ENCODE data around the gene MRPL46.

Gene MRPL46

DNA sequence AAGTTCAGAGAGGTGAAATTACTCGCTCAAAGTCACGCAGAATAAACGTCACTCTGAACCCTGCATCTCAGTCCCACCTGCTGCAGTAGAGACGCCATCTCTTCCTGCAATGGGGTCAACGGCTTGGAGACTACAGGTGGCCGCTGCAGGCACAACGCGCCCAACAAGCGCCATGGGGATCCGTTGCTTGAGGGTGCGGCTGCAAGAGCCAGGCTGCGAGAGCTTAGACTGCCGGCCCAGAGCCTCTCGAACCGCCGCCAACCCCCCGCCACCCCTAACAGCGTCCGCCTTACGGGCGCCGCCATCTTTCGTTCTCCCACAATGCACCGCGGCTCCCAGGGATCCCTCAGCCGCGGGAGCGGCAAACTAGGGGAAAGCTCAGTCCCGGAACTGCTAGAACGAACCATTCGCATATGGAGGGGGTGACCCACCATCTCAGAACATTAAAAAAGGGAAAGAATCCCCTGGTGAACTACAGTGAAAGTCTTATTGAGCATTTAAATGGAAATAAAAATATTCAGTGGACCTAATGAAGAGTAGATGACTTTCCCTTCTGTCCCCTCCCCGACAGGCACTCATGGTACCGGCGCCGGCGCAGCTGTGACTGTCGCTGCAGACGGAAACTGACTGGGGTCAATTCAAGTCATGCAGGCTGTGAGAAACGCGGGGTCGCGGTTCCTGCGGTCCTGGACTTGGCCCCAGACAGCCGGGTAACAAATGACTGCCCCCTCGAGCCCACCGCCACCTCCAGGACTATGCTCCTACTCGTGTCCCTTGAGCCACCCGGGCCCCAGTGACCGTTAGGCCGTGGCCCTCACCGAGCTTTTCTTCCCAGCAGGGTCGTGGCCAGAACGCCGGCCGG, at the start of gene MRPL46, which contains the start of gene MRPS11:
TSS of gene MRPL46 (minus strand) at position 316 of the 862 bp plus-strand sequence. CDS start at position 305, 11 bp downstream.
TSS of gene MRPS11 (plus strand) at position 636 of the 862 bp plus-strand sequence. CDS start at position 646, 10 bp downstream.
- Histone ChIP-seq H3K4me3 (peak within 1 kb of the TSS; percentile 73 to 95 (median 88)), H3K27ac (peak within 1 kb of the TSS; percentile 66 to 99 (median 97))

GRCh38 chr15:88513195-88513594, 46.0 kb upstream of the MRPL46 start:
- no peak overlapping the region for H3K27ac ChIP-seq
- no peak overlapping the region for H3K4me3 ChIP-seq

DNA sequence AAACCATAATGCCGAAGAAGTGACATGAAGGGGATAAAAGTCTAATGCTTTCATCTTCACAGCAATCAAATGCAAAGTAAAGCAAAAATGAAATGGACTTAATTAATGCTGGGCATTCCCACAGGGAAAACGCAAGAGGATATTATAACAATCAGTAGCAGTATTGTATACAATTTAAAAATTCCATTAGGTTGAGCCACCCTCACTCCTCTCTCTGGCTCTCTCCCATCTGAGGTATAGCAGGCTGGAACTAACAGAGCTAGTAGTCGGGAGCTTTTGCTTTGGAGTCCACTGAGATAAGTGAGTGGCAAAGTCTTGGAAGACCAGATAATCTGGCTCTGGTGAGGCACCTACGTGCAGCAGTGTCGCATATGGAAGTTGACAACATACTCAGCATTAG, 45.4 kb upstream of the MRPL46 start:
- Histone ChIP-seq H3K27ac (no peak overlapping the region), H3K4me3 (no peak overlapping the region)

GRCh38 chr15:88512078-88512477, 44.9 kb upstream of the MRPL46 start:
- Histone ChIP-seq H3K27ac (no peak overlapping the region), H3K4me3 (no peak overlapping the region)

DNA sequence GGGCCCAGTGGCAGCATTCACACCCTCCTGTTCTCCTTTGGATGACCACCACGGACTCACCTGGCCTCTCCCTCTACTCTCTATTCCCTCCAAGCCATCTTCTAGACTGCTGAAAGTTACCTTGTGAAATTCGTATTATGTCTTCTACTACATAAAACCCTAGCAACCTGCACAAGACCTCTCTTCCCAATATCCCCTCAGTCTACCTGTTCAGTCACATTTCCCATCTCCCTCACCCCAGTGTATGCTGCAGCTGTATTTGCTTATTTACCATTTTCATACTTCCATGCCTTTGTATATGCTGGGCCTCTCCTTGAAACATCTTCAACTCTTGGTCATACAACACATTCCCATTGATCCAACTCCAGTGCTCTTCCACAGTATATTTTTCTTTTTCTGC, 44.0 kb upstream of the MRPL46 start:
- H3K27ac ChIP-seq, result no peak overlapping the region
- H3K4me3 ChIP-seq, result no peak overlapping the region

- Histone ChIP-seq H3K27ac (no peak overlapping the region), H3K4me3 (no peak overlapping the region)
Measured at GRCh38 chr15:88509964-88510363, 42.8 kb upstream of the MRPL46 start.

DNA sequence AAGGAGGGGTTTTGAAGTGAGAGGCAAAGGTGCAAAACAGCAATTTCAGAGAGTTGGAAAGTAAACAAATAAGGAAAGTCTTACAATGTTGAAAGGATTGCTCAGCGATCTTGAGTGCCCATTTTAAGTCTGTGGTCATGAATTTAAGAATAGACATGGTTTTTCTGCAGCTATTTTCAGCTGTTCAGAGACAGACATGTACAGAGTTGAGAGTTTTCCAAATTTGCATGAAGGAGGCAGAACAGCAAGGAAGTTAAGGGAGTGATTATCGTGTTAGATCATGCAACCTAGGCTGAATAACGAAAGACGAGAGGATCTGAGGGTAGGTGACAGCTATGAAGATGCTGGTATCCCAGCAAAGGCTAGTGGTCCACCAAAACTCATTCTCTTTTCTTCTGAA, 42.1 kb upstream of the MRPL46 start:
- H3K27ac ChIP-seq, result no peak overlapping the region
- no peak overlapping the region for H3K4me3 ChIP-seq

DNA sequence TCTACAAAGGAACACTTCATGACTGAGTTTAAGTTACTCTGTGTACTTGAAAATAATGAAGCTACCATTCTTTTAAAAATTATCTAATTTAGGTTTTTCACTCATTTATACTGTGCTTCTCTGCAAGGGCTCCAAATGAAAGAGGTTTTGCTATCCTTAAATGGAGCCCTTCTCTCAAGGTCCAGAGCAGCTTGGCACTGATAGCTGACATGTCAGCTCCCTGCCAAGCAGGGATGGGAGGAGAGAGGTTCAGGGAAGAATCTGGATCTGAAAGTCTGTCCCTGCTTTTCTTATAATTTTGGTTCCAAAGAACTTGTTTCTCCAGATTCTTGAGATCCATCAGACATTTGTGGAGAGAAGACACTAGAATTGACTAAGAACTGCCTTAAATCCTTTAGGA, 39.4 kb upstream of the MRPL46 start:
- H3K27ac ChIP-seq, result no peak overlapping the region
- no peak overlapping the region for H3K4me3 ChIP-seq

GRCh38 chr15:88505721-88506120, 38.5 kb upstream of the MRPL46 start:
- Histone ChIP-seq H3K27ac (no peak overlapping the region), H3K4me3 (no peak overlapping the region)

GRCh38 chr15:88504445-88504844, 37.3 kb upstream of the MRPL46 start:
- no peak overlapping the region for H3K4me3 ChIP-seq
- no peak overlapping the region for H3K27ac ChIP-seq

GRCh38 chr15:88498996-88499395, 31.8 kb upstream of the MRPL46 start:
- H3K4me3 ChIP-seq, result no peak overlapping the region
- no peak overlapping the region for H3K27ac ChIP-seq

GRCh38 chr15:88497109-88497765, 30.0 kb upstream of the MRPL46 start:
- H3K27ac ChIP-seq, result no peak overlapping the region
- no peak overlapping the region for H3K4me3 ChIP-seq

DNA sequence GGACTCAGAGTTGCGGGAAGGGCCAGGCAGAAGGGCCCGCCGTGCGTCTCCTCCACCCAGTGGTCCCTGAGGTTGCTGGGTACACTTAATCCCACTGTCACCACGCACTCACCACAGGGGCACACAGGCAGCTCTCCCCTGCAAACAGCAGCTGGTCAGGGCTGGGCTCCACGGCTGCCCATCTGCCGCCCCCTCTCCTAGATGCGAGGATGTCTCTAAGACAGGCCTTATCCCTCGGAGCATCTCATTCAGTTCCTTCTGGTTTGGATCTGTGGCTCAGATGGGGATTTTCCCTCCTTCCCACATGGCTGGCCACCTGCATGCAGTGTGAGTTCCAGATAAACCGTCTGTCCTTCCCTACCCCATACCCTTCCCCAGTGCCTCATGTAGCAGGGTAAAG, 26.7 kb upstream of the MRPL46 start:
- no peak overlapping the region for H3K4me3 ChIP-seq
- H3K27ac ChIP-seq, result no peak overlapping the region

- Histone ChIP-seq H3K4me3 (no peak overlapping the region), H3K27ac (no peak overlapping the region)
Measured at GRCh38 chr15:88491158-88491557, 24.0 kb upstream of the MRPL46 start.

- Histone ChIP-seq H3K27ac (no peak overlapping the region), H3K4me3 (no peak overlapping the region)
Measured at GRCh38 chr15:88490036-88490435, 22.8 kb upstream of the MRPL46 start.

DNA sequence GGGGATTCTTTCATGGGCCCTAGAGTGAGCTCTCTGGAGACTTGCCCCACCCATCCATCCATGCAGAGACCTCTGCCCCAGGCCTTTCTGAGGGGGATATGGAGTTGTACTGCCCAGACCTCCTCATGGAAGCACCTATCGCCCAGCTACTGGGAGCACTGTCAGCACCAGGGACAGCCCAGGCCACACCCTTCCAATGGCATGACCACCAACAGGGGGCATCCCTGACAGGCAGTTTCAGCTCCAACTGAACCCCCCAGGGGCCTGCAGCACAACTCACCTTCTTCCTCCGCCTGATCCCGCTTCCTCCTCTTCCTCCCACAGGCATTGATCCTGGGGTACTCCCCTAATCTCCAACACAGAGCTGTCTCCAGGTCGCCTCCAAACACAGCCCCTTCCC, 22.1 kb upstream of the MRPL46 start:
- Histone ChIP-seq H3K27ac (no peak overlapping the region), H3K4me3 (no peak overlapping the region)

GRCh38 chr15:88487796-88488523, 20.8 kb upstream of the MRPL46 start:
- Histone ChIP-seq H3K27ac (peak overlapping the region in 1 of 21 experiments; percentile 11), H3K4me3 (no peak overlapping the region)

- peak overlapping the region in 1 of 21 experiments; percentile 11 for H3K27ac ChIP-seq
- no peak overlapping the region for H3K4me3 ChIP-seq
Measured at GRCh38 chr15:88487178-88487795, 20.1 kb upstream of the MRPL46 start.

- Histone ChIP-seq H3K4me3 (no peak overlapping the region), H3K27ac (no peak overlapping the region)
Measured at GRCh38 chr15:88484682-88485331, 17.6 kb upstream of the MRPL46 start.
